Measurements from ENCODE around the gene GRK5.

DNA sequence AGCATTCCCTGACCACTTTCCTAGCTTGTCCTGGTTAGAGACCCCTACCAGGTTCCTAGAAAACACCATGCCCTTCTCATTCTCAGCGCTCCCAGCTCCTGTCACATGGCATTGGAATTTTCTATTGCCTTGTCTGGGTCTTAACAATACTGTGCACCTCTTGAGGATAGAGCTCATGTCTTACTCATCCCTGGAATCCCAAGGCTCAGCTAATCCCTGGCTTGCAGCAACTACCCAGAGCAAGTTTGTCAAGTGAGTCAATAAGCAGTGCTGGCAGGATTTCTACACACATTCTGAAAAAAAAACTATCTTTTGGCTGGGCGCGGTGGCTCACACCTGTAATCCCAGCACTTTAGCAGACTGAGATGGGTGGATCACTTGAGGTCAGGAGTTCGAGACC is 17.0 kb upstream of the GRK5 start:
- TF ChIP-seq EZH2phosphoT487 (IDR thresholded peaks at IDR 0.05), result no peak
- no peak for TF ChIP-seq CTCF (IDR thresholded peaks at IDR 0.05)
